Endothelial cell of umbilical vein (primary cell): Measurements from ENCODE around the gene KLHL41.

Source experiments
- CTCF ChIP-seq, 2 donors: IDR thresholded peaks; 1 replicate in 1 of 2; 2 replicates in 1 of 2; pipeline ENCODE4 v1.5.1; 2011; ENCODE audit warnings: low read length in 2 of 2, mild to moderate bottlenecking in 2 of 2, moderate library complexity in 2 of 2, control low read depth in 1 of 2, inconsistent platforms in 1 of 2, low read depth in 1 of 2; ENCODE audit not compliant: insufficient read depth in 1 of 2; ENCODE audit errors: extremely low read depth in 1 of 2
- POLR2A ChIP-seq: IDR thresholded peaks from 2 replicates; pipeline ENCODE4 v1.6.1; 2012; ENCODE audit warnings: low read depth, mild to moderate bottlenecking, control low read depth, low read length
- POLR2AphosphoS5 ChIP-seq: IDR thresholded peaks from 2 replicates; pipeline ENCODE4 v1.6.1; 2012; ENCODE audit warnings: low read depth, mild to moderate bottlenecking, control low read depth, low read length, moderate library complexity; ENCODE audit not compliant: insufficient read depth
- TF ChIP-seq, protein P1 (sequence below): IDR thresholded peaks from 2 replicates; pipeline ENCODE4 v1.6.1; 2011; ENCODE audit not compliant: insufficient read depth, insufficient read length

DNA sequence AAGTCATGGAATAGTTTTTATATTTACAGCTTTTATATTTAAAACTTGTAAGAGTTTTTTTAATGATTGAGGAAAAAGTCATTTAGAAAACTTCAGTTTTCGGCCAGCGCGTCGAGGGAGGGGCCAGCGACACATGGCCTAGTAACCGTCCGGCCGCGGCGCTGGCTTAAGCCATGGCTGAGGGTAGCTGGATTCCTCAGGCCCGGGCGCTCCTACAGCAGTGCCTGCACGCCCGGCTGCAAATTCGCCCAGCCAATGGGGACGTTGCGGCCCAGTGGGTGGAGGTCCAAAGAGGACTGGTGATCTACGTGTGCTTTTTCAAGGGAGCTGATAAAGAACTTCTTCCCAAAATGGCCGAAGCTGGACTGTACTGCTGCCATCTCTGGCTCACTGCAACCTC lies 4.9 kb upstream of the KLHL41 start:
- TF ChIP-seq CTCF (IDR thresholded peaks at IDR 0.05; ENCODE audit: extremely low read depth in 1 of 2, insufficient read depth in 1 of 2, low read depth in 1 of 2, low read length in 2 of 2) (no peak), POLR2AphosphoS5 (no peak), POLR2A (no peak)
- TF ChIP-seq, protein P1, sequence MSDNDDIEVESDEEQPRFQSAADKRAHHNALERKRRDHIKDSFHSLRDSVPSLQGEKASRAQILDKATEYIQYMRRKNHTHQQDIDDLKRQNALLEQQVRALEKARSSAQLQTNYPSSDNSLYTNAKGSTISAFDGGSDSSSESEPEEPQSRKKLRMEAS, result no peak
